SK-N-SH (cell line): ENCODE data around the gene GPR137B. TPM values are rescaled to one million over a fixed set of nuclear protein-coding genes. Genes with fewer than 3 reads are reported as not detected.

Source experiments
- CTCF ChIA-PET: fragments of 300-600, 350-600 bp; formaldehyde crosslinking; extraction: SDS; loops from one replicate; lab custom pipeline; 2021; lab: Yijun Ruan, JAX
- POLR2A ChIA-PET: fragments of 350-600 bp; sonication (Branson Sonifier 250); formaldehyde crosslinking; extraction: SDS; loops from one replicate; lab custom pipeline; 2020; ENCODE audit warnings: antibody characterized with exemption, inconsistent platforms; lab: Yijun Ruan, JAX
- DNase-seq: peaks from one replicate; pipeline ENCODE4 v3.0.0; 2012
- H2AFZ ChIP-seq: fragments of 200-600 bp; sonication (generic); 2 replicates; pipeline ENCODE4 v1.8.1; 2016; ENCODE audit warnings: antibody characterized with exemption, mild to moderate bottlenecking, low read depth
- H3F3A ChIP-seq: fragments of 200-600 bp; sonication (generic); replicated peaks from 2 replicates; pipeline ENCODE3; 2016; ENCODE audit warnings: antibody characterized with exemption, mild to moderate bottlenecking; ENCODE audit not compliant: insufficient read depth
- H3K27ac ChIP-seq, 2 experiments: fragments of 200-500 bp in 1 of 2; fragments of 200-600 bp in 1 of 2; sonication (Bioruptor generic) in 1 of 2; sonication (generic), shearing (Covaris generic) in 1 of 2; 2 replicates each; pipeline versions ENCODE4 v1.5.1 to v1.6.1; 2014 to 2016; ENCODE audit warnings: low read depth in 2 of 2, inconsistent platforms in 1 of 2, low read length in 1 of 2, mild to moderate bottlenecking in 1 of 2, mixed read lengths in 1 of 2
- H3K27me3 ChIP-seq: fragments of 200-600 bp; sonication (generic), shearing (Covaris generic); 2 replicates; pipeline ENCODE4 v1.6.1; 2016; ENCODE audit warnings: mixed run types; ENCODE audit not compliant: insufficient read depth
- H3K36me3 ChIP-seq, 2 experiments: fragments of 200-500 bp in 1 of 2; fragments of 200-600 bp in 1 of 2; sonication (Bioruptor generic) in 1 of 2; sonication (generic) in 1 of 2; replicated peaks in 1 of 2; 2 replicates each; pipeline versions ENCODE3 to v1.5.1; 2014 to 2016; ENCODE audit warnings: low read length in 1 of 2, mild to moderate bottlenecking in 1 of 2; ENCODE audit not compliant: insufficient read depth in 2 of 2, control insufficient read depth in 1 of 2
- H3K4me1 ChIP-seq, 2 experiments: fragments of 200-500 bp in 1 of 2; fragments of 200-600 bp in 1 of 2; sonication (Bioruptor generic) in 1 of 2; sonication (generic), shearing (Covaris generic) in 1 of 2; 2 replicates each; pipeline versions ENCODE4 v1.5.1 to v1.6.1; 2014 to 2016; ENCODE audit warnings: low read depth in 1 of 2, low read length in 1 of 2, mixed run types in 1 of 2; ENCODE audit not compliant: insufficient read depth in 2 of 2, control insufficient read depth in 1 of 2
- H3K4me2 ChIP-seq: fragments of 200-600 bp; sonication (generic), shearing (Covaris generic); 2 replicates; pipeline ENCODE4 v1.6.1; 2017; ENCODE audit warnings: mixed run types
- H3K4me3 ChIP-seq, 2 experiments: fragments of 200-500 bp in 1 of 2; fragments of 200-600 bp in 1 of 2; sonication (Bioruptor generic) in 1 of 2; sonication (generic), shearing (Covaris generic) in 1 of 2; 2 replicates each; pipeline versions ENCODE4 v1.5.1 to v1.8.1; 2014 to 2016; ENCODE audit warnings: low read depth in 2 of 2, inconsistent platforms in 1 of 2, low read length in 1 of 2, mild to moderate bottlenecking in 1 of 2, mixed read lengths in 1 of 2, moderate library complexity in 1 of 2
- H3K79me2 ChIP-seq: fragments of 200-600 bp; sonication (generic); 2 replicates; pipeline ENCODE4 v1.8.1; 2017; ENCODE audit warnings: mild to moderate bottlenecking; ENCODE audit not compliant: insufficient read depth
- H3K9ac ChIP-seq: fragments of 200-600 bp; sonication (generic); 2 replicates; pipeline ENCODE4 v1.6.1; 2017; ENCODE audit warnings: mixed run types
- H3K9me2 ChIP-seq: fragments of 200-600 bp; sonication (generic); 2 replicates; pipeline ENCODE4 v1.6.1; 2017; ENCODE audit warnings: mixed run types
- H3K9me3 ChIP-seq: fragments of 200-600 bp; sonication (generic); 2 replicates; pipeline ENCODE4 v1.6.1; 2017; ENCODE audit warnings: mixed run types, mild to moderate bottlenecking, moderate library complexity
- H4K20me1 ChIP-seq: fragments of 200-600 bp; sonication (generic); 2 replicates; pipeline ENCODE4 v1.6.1; 2017; ENCODE audit warnings: mild to moderate bottlenecking, mixed run types; ENCODE audit not compliant: insufficient read depth
- CHD2 ChIP-seq: fragments of 150-350 bp; IDR thresholded peaks from 2 replicates; pipeline ENCODE4 v1.6.1; 2018; ENCODE audit warnings: low read length; ENCODE audit not compliant: partially characterized antibody
- EP300 ChIP-seq, 2 experiments: IDR thresholded peaks; 2 replicates each; pipeline versions ENCODE4 v1.4.0 to v1.6.1; 2012; ENCODE audit warnings: borderline replicate concordance in 1 of 2, low read depth in 1 of 2, low read length in 1 of 2
- FOXJ3 ChIP-seq: sonication (generic); formaldehyde crosslinking; IDR thresholded peaks from 2 replicates; pipeline ENCODE4 v1.5.1; 2020; ENCODE audit warnings: mild to moderate bottlenecking, missing genetic modification reagents
- FOXM1 ChIP-seq: IDR thresholded peaks from 2 replicates; pipeline ENCODE4 v1.4.0; 2012; ENCODE audit warnings: low read depth, mild to moderate bottlenecking
- GABPA ChIP-seq: IDR thresholded peaks from 2 replicates; pipeline ENCODE4 v1.4.0; 2012; ENCODE audit warnings: low read depth, mild to moderate bottlenecking
- GATA2 ChIP-seq: sonication (generic); formaldehyde crosslinking; IDR thresholded peaks from 2 replicates; pipeline ENCODE4 v1.5.0; 2020; ENCODE audit warnings: mild to moderate bottlenecking, missing genetic modification reagents
- IRF3 ChIP-seq: fragments of 150-350 bp; IDR thresholded peaks from 2 replicates; pipeline ENCODE4 v1.6.1; 2016; ENCODE audit warnings: mild to moderate bottlenecking, low read depth, low read length
- MAX ChIP-seq: IDR thresholded peaks from 2 replicates; pipeline ENCODE4 v1.4.0; 2012; ENCODE audit warnings: low read depth
- MXI1 ChIP-seq: IDR thresholded peaks from 2 replicates; pipeline ENCODE4 v1.6.1; 2012; ENCODE audit warnings: mild to moderate bottlenecking, low read depth, low read length, improper control_type of control experiment
- NFIC ChIP-seq: IDR thresholded peaks from 2 replicates; pipeline ENCODE4 v1.4.0; 2012; ENCODE audit warnings: borderline replicate concordance
- POLR2AphosphoS5 ChIP-seq: IDR thresholded peaks from 2 replicates; pipeline ENCODE4 v1.6.1; 2012; ENCODE audit warnings: low read depth, low read length
- RFX5 ChIP-seq: IDR thresholded peaks from 2 replicates; pipeline ENCODE4 v1.6.1; 2012; ENCODE audit warnings: mild to moderate bottlenecking, improper control_type of control experiment, low read length
- RXRA ChIP-seq: IDR thresholded peaks from 2 replicates; pipeline ENCODE4 v1.4.0; 2012; ENCODE audit warnings: low read depth, mild to moderate bottlenecking, borderline replicate concordance
- SMC3 ChIP-seq: IDR thresholded peaks from 2 replicates; pipeline ENCODE4 v1.6.1; 2012; ENCODE audit warnings: low read depth, low read length, improper control_type of control experiment
- TAF1 ChIP-seq: IDR thresholded peaks from 2 replicates; pipeline ENCODE4 v1.6.1; 2012; ENCODE audit warnings: low read depth, mild to moderate bottlenecking, low read length, moderate library complexity, borderline replicate concordance
- TEAD4 ChIP-seq: IDR thresholded peaks from 2 replicates; pipeline ENCODE4 v1.4.0; 2012; ENCODE audit warnings: mild to moderate bottlenecking, borderline replicate concordance; ENCODE audit not compliant: insufficient read depth
- USF2 ChIP-seq: fragments of 150-350 bp; IDR thresholded peaks from 2 replicates; pipeline ENCODE4 v1.6.1; 2017; ENCODE audit warnings: antibody characterized with exemption, low read length, low read depth, borderline replicate concordance
- YY1 ChIP-seq: IDR thresholded peaks from 2 replicates; pipeline ENCODE4 v1.4.0; 2012; ENCODE audit warnings: low read depth, mild to moderate bottlenecking
- WGBS: methylation state at CpG from one replicate; pipeline ENCODE4 v1.1.6; 2017; ENCODE audit warnings: low lambda C conversion rate; 5-methylcytosine and 5-hydroxymethylcytosine counted together
- polyA plus RNA-seq, 3 experiments: library from polyadenylated mRNA; depleted of rRNA; stranded (reverse); fragments of >200 nt; gene quantifications; 2 replicates each; pipeline ENCODE4 v1.2.3, GENCODE V29; 2012
- TF ChIP-seq, protein P1 (sequence below): IDR thresholded peaks from 2 replicates; pipeline ENCODE4 v1.4.0; 2012; ENCODE audit warnings: low read depth, borderline replicate concordance
- TF ChIP-seq, protein P2 (sequence below): IDR thresholded peaks from 2 replicates; pipeline ENCODE4 v1.6.1; 2012; ENCODE audit warnings: mild to moderate bottlenecking, low read depth, low read length, moderate library complexity

The GPR137B gene
- polyA plus RNA-seq, 1 of the 3 experiments (the other 2 are of a cell fraction): 7.0 TPM

GRCh38 chr1:236222632-236223031 is 80.3 kb downstream of the GPR137B start:
- CTCF ChIA-PET: no interaction called here
- Histone ChIP-seq H3K27me3 (no peaks in the 10 kb centered on the region), H3K9me3 (no peaks in the 10 kb centered on the region)

GRCh38 chr1:236228411-236228810 is 86.1 kb downstream of the GPR137B start:
- Histone ChIP-seq H3K36me3 (no peaks in the 10 kb centered on the region), H3K9me2 (no peaks in the 10 kb centered on the region), H3K27me3 (no peaks in the 10 kb centered on the region), H3K4me2 (no peak overlapping the region), H3K9me3 (no peaks in the 10 kb centered on the region), H4K20me1 (no peaks in the 10 kb centered on the region), H2AFZ (no peak overlapping the region), H3K4me3 (no peak overlapping the region), H3K27ac (no peak overlapping the region; a peak in 1 of 4 replicates), H3K79me2 (no peaks in the 10 kb centered on the region), H3F3A (no peaks in the 10 kb centered on the region), H3K4me1 (peaks cover 0 to 2% of the 10 kb centered on the region in 2 experiments; a peak in 1 of 4 replicates), H3K9ac (no peak overlapping the region)
- ChIA-PET CTCF (no interaction called here), POLR2A (no interaction called here)
- WGBS: 73% methylated on average over 4 of the region's 4 CpGs
- no peak for DNase-seq
- TF ChIP-seq, protein P1, sequence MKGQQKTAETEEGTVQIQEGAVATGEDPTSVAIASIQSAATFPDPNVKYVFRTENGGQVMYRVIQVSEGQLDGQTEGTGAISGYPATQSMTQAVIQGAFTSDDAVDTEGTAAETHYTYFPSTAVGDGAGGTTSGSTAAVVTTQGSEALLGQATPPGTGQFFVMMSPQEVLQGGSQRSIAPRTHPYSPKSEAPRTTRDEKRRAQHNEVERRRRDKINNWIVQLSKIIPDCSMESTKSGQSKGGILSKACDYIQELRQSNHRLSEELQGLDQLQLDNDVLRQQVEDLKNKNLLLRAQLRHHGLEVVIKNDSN: no peak
- TF ChIP-seq, protein P2, sequence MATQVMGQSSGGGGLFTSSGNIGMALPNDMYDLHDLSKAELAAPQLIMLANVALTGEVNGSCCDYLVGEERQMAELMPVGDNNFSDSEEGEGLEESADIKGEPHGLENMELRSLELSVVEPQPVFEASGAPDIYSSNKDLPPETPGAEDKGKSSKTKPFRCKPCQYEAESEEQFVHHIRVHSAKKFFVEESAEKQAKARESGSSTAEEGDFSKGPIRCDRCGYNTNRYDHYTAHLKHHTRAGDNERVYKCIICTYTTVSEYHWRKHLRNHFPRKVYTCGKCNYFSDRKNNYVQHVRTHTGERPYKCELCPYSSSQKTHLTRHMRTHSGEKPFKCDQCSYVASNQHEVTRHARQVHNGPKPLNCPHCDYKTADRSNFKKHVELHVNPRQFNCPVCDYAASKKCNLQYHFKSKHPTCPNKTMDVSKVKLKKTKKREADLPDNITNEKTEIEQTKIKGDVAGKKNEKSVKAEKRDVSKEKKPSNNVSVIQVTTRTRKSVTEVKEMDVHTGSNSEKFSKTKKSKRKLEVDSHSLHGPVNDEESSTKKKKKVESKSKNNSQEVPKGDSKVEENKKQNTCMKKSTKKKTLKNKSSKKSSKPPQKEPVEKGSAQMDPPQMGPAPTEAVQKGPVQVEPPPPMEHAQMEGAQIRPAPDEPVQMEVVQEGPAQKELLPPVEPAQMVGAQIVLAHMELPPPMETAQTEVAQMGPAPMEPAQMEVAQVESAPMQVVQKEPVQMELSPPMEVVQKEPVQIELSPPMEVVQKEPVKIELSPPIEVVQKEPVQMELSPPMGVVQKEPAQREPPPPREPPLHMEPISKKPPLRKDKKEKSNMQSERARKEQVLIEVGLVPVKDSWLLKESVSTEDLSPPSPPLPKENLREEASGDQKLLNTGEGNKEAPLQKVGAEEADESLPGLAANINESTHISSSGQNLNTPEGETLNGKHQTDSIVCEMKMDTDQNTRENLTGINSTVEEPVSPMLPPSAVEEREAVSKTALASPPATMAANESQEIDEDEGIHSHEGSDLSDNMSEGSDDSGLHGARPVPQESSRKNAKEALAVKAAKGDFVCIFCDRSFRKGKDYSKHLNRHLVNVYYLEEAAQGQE: no peak
- TF ChIP-seq FOXJ3 (CRISPR knock-in tag): no peak
- TF ChIP-seq POLR2AphosphoS5: no peak
- TF ChIP-seq TEAD4: no peak
- no peak for TF ChIP-seq MXI1
- no peak for TF ChIP-seq USF2
- no peak for TF ChIP-seq GATA2 (CRISPR knock-in tag)
- TF ChIP-seq GABPA: no peak

More at GRCh38 chr1:236222632-236223031, 80.3 kb downstream of the GPR137B start:
- no peaks in the 10 kb centered on the region for H4K20me1 ChIP-seq
- H3K4me3 ChIP-seq: no peak overlapping the region
- no peak overlapping the region for H2AFZ ChIP-seq
- H3K4me1 ChIP-seq: peaks cover 0 to under 1% of the 10 kb centered on the region in 2 experiments; a peak in 2 of 4 replicates
- H3K27ac ChIP-seq: no peak overlapping the region
- H3K9ac ChIP-seq: no peak overlapping the region
- POLR2A ChIA-PET: no interaction called here
- H3K36me3 ChIP-seq: no peaks in the 10 kb centered on the region
- no peaks in the 10 kb centered on the region for H3K9me2 ChIP-seq
- TF ChIP-seq RXRA: no peak
- no peak for TF ChIP-seq YY1
- no peak for TF ChIP-seq FOXM1
- no peak for TF ChIP-seq CHD2
- TF ChIP-seq NFIC: no peak
- TF ChIP-seq EP300 (IDR thresholded peaks at IDR 0.05; ENCODE audit: borderline replicate concordance in 1 of 2, low read depth in 1 of 2, low read length in 1 of 2): no peak
- no peak for TF ChIP-seq IRF3
- no peak for TF ChIP-seq USF2
- TF ChIP-seq SMC3: no peak
- TF ChIP-seq TEAD4: no peak
- no peak for TF ChIP-seq GATA2 (CRISPR knock-in tag)
- no peak for TF ChIP-seq MXI1
- no peak for TF ChIP-seq MAX
- no peak for TF ChIP-seq GABPA
- no peak for TF ChIP-seq TAF1
- no peak for TF ChIP-seq RFX5
- TF ChIP-seq, all 33 proteins: peak for 0
- H3F3A ChIP-seq: no peaks in the 10 kb centered on the region
- H3K79me2 ChIP-seq: no peaks in the 10 kb centered on the region
- WGBS: 100% methylated on average over 1 of the region's 1 CpG
- no peak for DNase-seq
- no peak overlapping the region for H3K4me2 ChIP-seq
